Testis (tissue), 2 donors: ENCODE data around the gene TNFAIP1.

Experiments
- CTCF ChIP-seq, 3 experiments: fragments of 450-650 bp in 2 of 3; fragments of 200-600 bp in 1 of 3; sonication (generic) in 1 of 3; IDR thresholded peaks; one replicate each; pipeline ENCODE4 v1.5.1; 2016 to 2019; ENCODE audit warnings: antibody characterized with exemption in 3 of 3, mild to moderate bottlenecking in 2 of 3, moderate library complexity in 1 of 3
- POLR2A ChIP-seq: fragments of 450-650 bp; IDR thresholded peaks from one replicate; pipeline ENCODE4 v1.6.1; 2017; ENCODE audit warnings: antibody characterized with exemption, mild to moderate bottlenecking, moderate library complexity

GRCh38 chr17:28347261-28347891 lies 11.8 kb downstream of the TNFAIP1 start:
- TF ChIP-seq CTCF (IDR thresholded peaks at IDR 0.05), result no peak
- no peak for TF ChIP-seq POLR2A
